RPMI7951 (cell line): ENCODE results near the gene GNAZ. TPM values are rescaled to one million over a fixed set of nuclear protein-coding genes. Genes with fewer than 3 reads are reported as not detected.

Experiments
- DNase-seq: peaks from one replicate; pipeline ENCODE4 v3.0.0-alpha.2; 2012; ENCODE audit warnings: low read depth
- total RNA-seq: library from RNA; depleted of rRNA; stranded (reverse); fragments of >200 nt; shearing (Covaris generic); gene quantifications from 2 replicates; pipeline ENCODE4 v1.2.3, GENCODE V29; 2014

GNAZ gene
- total RNA-seq, 1 experiment from 2014 or later = 2.2 TPM

- DNase-seq = no peak
Observed at GRCh38 chr22:23076896-23077572, 6.7 kb downstream of the GNAZ start.

GRCh38 chr22:23077627-23078461 lies 7.5 kb downstream of the GNAZ start:
- no peak for DNase-seq

- DNase-seq = no peak
Observed at GRCh38 chr22:23078462-23078787, 8.1 kb downstream of the GNAZ start.

GRCh38 chr22:23079240-23079768 lies 9.0 kb downstream of the GNAZ start:
- DNase-seq = no peak

- DNase-seq = no peak
Observed at GRCh38 chr22:23079814-23080521, 9.6 kb downstream of the GNAZ start.

- no peak for DNase-seq
Observed at GRCh38 chr22:23080613-23081290, 10.4 kb downstream of the GNAZ start.

GRCh38 chr22:23082534-23083314 lies 12.4 kb downstream of the GNAZ start:
- DNase-seq = no peak

GRCh38 chr22:23083315-23084021 lies 13.1 kb downstream of the GNAZ start:
- DNase-seq = no peak

GRCh38 chr22:23084453-23085350 lies 14.4 kb downstream of the GNAZ start:
- DNase-seq = no peak

GRCh38 chr22:23085351-23085671 lies 15.0 kb downstream of the GNAZ start:
- DNase-seq = no peak

- DNase-seq = no peak
Observed at GRCh38 chr22:23085785-23086184, 15.5 kb downstream of the GNAZ start.

- DNase-seq = no peak
Observed at GRCh38 chr22:23086263-23086662, 15.9 kb downstream of the GNAZ start.

- no peak for DNase-seq
Observed at GRCh38 chr22:23086787-23087186, 16.5 kb downstream of the GNAZ start.

GRCh38 chr22:23088199-23088604 lies 17.9 kb downstream of the GNAZ start:
- no peak for DNase-seq

- DNase-seq = no peak
Observed at GRCh38 chr22:23089010-23089409, 18.7 kb downstream of the GNAZ start.

GRCh38 chr22:23089633-23090456 lies 19.5 kb downstream of the GNAZ start:
- DNase-seq = no peak

GRCh38 chr22:23090457-23090835 lies 20.1 kb downstream of the GNAZ start:
- DNase-seq = no peak

- DNase-seq = no peak
Observed at GRCh38 chr22:23091760-23092159, 21.4 kb downstream of the GNAZ start.
